BJ (cell line): Measurements from ENCODE around the gene MRPS27. TPM values are rescaled to one million over a fixed set of nuclear protein-coding genes. Genes with fewer than 3 reads are reported as not detected.

ENCODE experiments used
- CTCF ChIA-PET: fragments of 350-600 bp; formaldehyde crosslinking; extraction: SDS; loops from one replicate; lab custom pipeline; 2021; ENCODE audit warnings: antibody characterized with exemption, inconsistent platforms; lab: Yijun Ruan, JAX
- POLR2A ChIA-PET: fragments of 300-600 bp; sonication (Branson Sonifier 250); formaldehyde crosslinking; extraction: SDS; loops from one replicate; lab custom pipeline; 2021; ENCODE audit warnings: antibody characterized with exemption; lab: Charles Lee
- DNase-seq: peaks from one replicate; pipeline ENCODE4 v3.0.0-alpha.2; 2011; ENCODE audit warnings: low read depth
- H3K27me3 ChIP-seq: 2 replicates; pipeline ENCODE4 v1.6.0; 2011; ENCODE audit warnings: low read length; ENCODE audit not compliant: control insufficient read depth, insufficient read depth
- H3K36me3 ChIP-seq: 2 replicates; pipeline ENCODE4 v1.5.1; 2011; ENCODE audit warnings: low read length; ENCODE audit not compliant: control insufficient read depth, insufficient read depth
- H3K4me3 ChIP-seq: 2 replicates; pipeline ENCODE4 v1.5.1; 2011; ENCODE audit warnings: low read depth, mild to moderate bottlenecking, control low read depth, low read length
- polyA plus RNA-seq: library from polyadenylated mRNA; depleted of rRNA; stranded (reverse); fragments of >200 nt; gene quantifications from 2 replicates; pipeline ENCODE4 v1.2.3, GENCODE V29; 2011
- TF ChIP-seq, protein P1 (sequence below): IDR thresholded peaks from 2 replicates; pipeline ENCODE4 v1.5.1; 2011; ENCODE audit warnings: low read depth, mild to moderate bottlenecking, control low read depth, inconsistent platforms, low read length, moderate library complexity; ENCODE audit not compliant: insufficient read depth

MRPS27 gene
- polyA plus RNA-seq, 1 experiment, result 52.6 TPM

DNA sequence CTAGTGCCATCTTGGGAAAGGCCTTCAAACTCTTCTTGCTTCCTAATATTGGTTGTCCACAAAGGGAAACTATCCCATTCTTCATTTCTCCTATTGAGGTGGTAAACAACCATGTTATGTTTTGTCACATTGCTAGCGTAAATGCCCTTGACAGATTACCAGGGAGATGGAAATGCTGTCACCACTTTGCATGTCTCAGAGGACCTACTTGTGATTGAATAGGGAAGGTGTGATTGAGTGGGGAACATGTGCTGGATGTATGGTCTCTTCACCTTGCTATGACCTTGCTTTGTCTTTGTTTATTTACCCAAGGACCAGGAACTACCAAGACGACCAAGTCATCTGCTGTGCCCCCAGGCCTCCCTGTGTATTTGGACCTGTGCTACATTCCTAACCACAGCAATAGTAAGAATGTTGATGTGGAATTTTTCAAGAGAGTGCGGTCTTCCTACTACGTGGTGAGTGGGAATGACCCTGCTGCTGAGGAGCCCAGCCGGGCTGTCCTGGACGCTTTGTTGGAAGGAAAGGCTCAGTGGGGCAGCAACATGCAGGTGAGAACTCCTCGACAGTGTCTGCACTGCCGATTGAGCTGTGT, 116.7 kb downstream of the MRPS27 start:
- H3K36me3 ChIP-seq, result peaks cover 12% of the 10 kb centered on the region
- H3K4me3 ChIP-seq, result no peak overlapping the region
- H3K27me3 ChIP-seq, result no peaks in the 10 kb centered on the region
- DNase-seq, result no peak
- CTCF ChIA-PET, result interaction anchor here (0.9 kb wide), 1 partner anchor 63 kb away, joined by 3 read pairs; no protein-coding TSS in a partner anchor
- TF ChIP-seq, protein P1, sequence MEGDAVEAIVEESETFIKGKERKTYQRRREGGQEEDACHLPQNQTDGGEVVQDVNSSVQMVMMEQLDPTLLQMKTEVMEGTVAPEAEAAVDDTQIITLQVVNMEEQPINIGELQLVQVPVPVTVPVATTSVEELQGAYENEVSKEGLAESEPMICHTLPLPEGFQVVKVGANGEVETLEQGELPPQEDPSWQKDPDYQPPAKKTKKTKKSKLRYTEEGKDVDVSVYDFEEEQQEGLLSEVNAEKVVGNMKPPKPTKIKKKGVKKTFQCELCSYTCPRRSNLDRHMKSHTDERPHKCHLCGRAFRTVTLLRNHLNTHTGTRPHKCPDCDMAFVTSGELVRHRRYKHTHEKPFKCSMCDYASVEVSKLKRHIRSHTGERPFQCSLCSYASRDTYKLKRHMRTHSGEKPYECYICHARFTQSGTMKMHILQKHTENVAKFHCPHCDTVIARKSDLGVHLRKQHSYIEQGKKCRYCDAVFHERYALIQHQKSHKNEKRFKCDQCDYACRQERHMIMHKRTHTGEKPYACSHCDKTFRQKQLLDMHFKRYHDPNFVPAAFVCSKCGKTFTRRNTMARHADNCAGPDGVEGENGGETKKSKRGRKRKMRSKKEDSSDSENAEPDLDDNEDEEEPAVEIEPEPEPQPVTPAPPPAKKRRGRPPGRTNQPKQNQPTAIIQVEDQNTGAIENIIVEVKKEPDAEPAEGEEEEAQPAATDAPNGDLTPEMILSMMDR, result no peak
- POLR2A ChIA-PET, result no interaction called here

DNA sequence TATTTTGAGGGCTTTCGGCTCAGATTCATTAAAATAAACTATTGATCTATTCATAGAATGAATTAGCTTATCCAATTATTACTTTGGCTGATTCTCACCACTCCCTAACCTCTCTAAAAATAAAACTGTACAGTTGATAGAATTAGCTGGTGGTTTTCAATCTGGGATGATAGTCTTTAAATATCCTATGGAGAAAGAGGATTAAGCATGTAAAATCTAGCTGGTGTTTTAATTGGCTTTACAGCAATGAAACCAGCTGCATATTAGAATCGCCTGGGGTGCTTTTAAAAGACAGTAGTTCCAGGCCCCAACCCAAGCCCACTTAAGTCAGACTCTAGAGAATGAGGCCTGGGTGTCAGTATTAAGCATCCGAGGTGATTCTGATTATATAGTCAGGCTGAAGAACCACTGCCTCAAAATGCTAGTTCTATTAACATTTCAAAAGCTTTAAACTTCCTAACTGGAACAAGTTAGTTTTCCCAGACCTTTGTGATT, 117.7 kb downstream of the MRPS27 start:
- TF ChIP-seq, protein P1, result no peak
- POLR2A ChIA-PET, result interaction anchor here (0.6 kb wide), 1 partner anchor 48 kb away, joined by 3 read pairs; no protein-coding TSS in a partner anchor
- CTCF ChIA-PET, result interaction anchor here (0.6 to 0.9 kb wide), 3 partner anchors 14 to 97 kb away, joined by 3 to 4 read pairs (median 3); no protein-coding TSS in a partner anchor

DNA sequence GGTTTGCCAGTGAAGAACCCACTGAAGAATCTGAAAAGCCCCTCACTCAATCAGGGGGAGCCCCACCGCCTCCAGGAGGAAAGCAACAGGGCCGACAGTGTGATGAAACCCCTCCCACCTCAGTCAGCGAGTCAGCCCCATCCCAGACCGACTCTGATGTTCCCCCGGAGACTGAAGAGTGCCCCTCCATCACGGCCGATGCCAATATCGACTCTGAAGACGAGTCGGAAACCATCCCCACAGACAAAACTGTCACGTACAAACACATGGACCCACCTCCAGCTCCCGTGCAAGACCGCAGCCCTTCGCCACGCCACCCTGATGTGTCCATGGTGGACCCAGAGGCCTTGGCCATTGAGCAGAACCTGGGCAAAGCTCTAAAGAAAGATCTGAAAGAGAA, 120.4 kb downstream of the MRPS27 start:
- ChIA-PET POLR2A (no interaction called here), CTCF (interaction anchor here (1.2 kb wide), 1 partner anchor 12 kb away, joined by 3 read pairs; no protein-coding TSS in a partner anchor)
- no peaks in the 10 kb centered on the region for H3K27me3 ChIP-seq

More for the DNA sequence above, 117.7 kb downstream of the MRPS27 start:
- DNase-seq, result no peak
- Histone ChIP-seq H3K36me3 (peaks cover 15% of the 10 kb centered on the region), H3K27me3 (no peaks in the 10 kb centered on the region), H3K4me3 (no peak overlapping the region)

DNA sequence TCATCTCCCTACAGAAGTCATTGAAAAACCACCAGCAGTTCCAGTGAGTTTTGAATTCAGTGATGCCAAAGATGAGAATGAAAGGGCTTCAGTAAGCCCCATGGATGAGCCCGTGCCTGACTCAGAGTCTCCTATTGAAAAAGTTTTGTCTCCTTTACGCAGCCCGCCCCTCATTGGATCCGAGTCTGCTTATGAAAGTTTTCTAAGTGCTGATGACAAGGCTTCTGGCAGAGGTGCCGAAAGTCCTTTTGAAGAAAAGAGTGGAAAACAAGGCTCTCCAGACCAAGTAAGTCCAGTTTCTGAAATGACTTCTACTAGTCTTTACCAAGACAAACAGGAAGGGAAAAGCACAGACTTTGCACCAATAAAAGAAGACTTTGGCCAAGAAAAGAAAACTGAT, 122.6 kb downstream of the MRPS27 start:
- ChIA-PET CTCF (no interaction called here), POLR2A (no interaction called here)
- Histone ChIP-seq H3K36me3 (peaks cover 22% of the 10 kb centered on the region), H3K4me3 (no peak overlapping the region), H3K27me3 (no peaks in the 10 kb centered on the region)
- no peak for DNase-seq
- TF ChIP-seq, protein P1, result no peak

More for the DNA sequence above, 120.4 kb downstream of the MRPS27 start:
- DNase-seq, result no peak
- Histone ChIP-seq H3K4me3 (no peak overlapping the region), H3K36me3 (peaks cover 23% of the 10 kb centered on the region)
- TF ChIP-seq, protein P1, result no peak

DNA sequence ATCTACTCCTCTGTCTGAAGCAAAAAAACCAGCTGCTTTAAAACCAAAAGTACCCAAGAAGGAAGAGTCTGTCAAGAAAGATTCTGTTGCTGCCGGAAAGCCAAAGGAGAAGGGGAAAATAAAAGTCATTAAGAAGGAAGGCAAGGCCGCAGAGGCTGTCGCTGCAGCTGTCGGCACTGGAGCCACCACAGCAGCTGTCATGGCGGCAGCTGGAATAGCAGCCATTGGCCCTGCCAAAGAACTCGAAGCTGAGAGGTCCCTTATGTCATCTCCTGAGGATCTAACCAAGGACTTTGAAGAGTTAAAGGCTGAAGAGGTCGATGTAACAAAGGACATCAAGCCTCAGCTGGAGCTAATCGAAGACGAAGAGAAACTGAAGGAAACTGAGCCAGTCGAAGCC, 124.5 kb downstream of the MRPS27 start:
- H3K27me3 ChIP-seq, result no peaks in the 10 kb centered on the region
- H3K4me3 ChIP-seq, result no peak overlapping the region
- TF ChIP-seq, protein P1, result no peak
- H3K36me3 ChIP-seq, result peaks cover 22% of the 10 kb centered on the region
- ChIA-PET POLR2A (no interaction called here), CTCF (no interaction called here)
- DNase-seq, result no peak
